Keratinocyte (primary cell): ENCODE measurements around the gene SYDE1.
A peak's percentile ranks its signal among the peaks of the same experiment; 100 is the strongest.

Source experiments
- CTCF ChIP-seq, 3 experiments: IDR thresholded peaks in 1 of 3; conservative IDR thresholded peaks in 1 of 3; optimal IDR thresholded peaks in 1 of 3; 2 replicates in 2 of 3; 3 replicates in 1 of 3; pipeline versions ENCODE3 to v1.5.1; 2011; ENCODE audit warnings: low read length in 3 of 3, mild to moderate bottlenecking in 3 of 3, moderate library complexity in 2 of 3, control low read depth in 1 of 3, inconsistent platforms in 1 of 3; ENCODE audit not compliant: insufficient read depth in 2 of 3; ENCODE audit errors: extremely low read depth in 1 of 3
- EZH2 ChIP-seq: IDR thresholded peaks from one replicate; pipeline ENCODE4 v1.6.1; 2012; ENCODE audit warnings: inconsistent platforms, mild to moderate bottlenecking, low read length, moderate library complexity

- TF ChIP-seq CTCF (optimal IDR thresholded peaks at IDR 0.05 in 1 of 3, IDR thresholded peaks at IDR 0.05 in 1 of 3, conservative IDR thresholded peaks at IDR 0.05 in 1 of 3; ENCODE audit: extremely low read depth in 1 of 3, insufficient read depth in 2 of 3, low read length in 3 of 3) (peak in 1 of 3 experiments; percentile 41), EZH2 (no peak)
Measured at GRCh38 chr19:15125232-15126067, 18.2 kb downstream of the SYDE1 start.
